ENCODE measurements around the gene CARMIL1.

CARMIL1 gene

DNA sequence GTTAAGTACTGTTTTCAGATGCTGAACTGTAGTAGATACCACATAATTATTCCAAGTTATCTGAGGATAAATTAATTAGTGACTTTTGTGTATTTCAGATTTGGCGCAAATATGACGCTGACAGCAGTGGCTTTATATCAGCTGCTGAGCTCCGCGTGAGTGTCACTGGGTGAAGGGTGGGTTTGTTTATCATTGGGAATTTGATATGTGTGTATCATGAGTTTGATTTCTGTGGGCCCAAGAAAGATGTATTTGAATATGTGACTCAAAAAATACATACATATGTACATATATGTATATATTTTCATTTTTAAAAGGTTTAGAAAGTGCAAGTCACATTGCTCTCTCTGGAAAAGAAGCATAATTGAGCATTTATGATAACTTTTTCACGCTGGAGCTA lies 390.2 kb downstream of the CARMIL1 start:
- no peak overlapping the region for H3K27ac ChIP-seq (ENCODE audit: low read depth, low read length, severe bottlenecking)
- H3K9me3 ChIP-seq (ENCODE audit: control insufficient read depth, low read length): no peaks in the 10 kb centered on the region
- H3K4me1 ChIP-seq (ENCODE audit: control insufficient read depth, insufficient read depth, low read length, poor library complexity, severe bottlenecking): no peaks in the 10 kb centered on the region
- WGBS, 2 experiments (ENCODE audit: insufficient coverage in 2 of 2): 93 to 96% methylated on average over 4 to 5 of the region's 5 CpGs
- H3K4me3 ChIP-seq (ENCODE audit: extremely low read depth, insufficient read depth, low read length, poor library complexity, severe bottlenecking): no peak overlapping the region
- no peaks in the 10 kb centered on the region for H3K36me3 ChIP-seq (ENCODE audit: control insufficient read depth, insufficient read depth, low read length)
